MG63 (cell line): ENCODE results near the gene FAM114A1. TPM values are rescaled to one million over a fixed set of nuclear protein-coding genes. Genes with fewer than 3 reads are reported as not detected.
"Not testable (repeated sequence)": the region's sequence is repeated elsewhere in the genome, so short reads cannot be mapped to it uniquely, and the experiment has no call there.

Source experiments
- DNase-seq: peaks from one replicate; pipeline ENCODE4 v3.0.0-alpha.2; 2020
- H3K27me3 ChIP-seq: fragments of 250-450 bp; sonication (Bioruptor Pico); 2 replicates; pipeline ENCODE4 v1.5.1; 2020; ENCODE audit warnings: mild to moderate bottlenecking, moderate library complexity
- H3K36me3 ChIP-seq: fragments of 250-450 bp; sonication (Bioruptor Pico); 2 replicates; pipeline ENCODE4 v1.5.1; 2020; ENCODE audit warnings: mild to moderate bottlenecking, moderate library complexity
- H3K4me3 ChIP-seq: fragments of 250-450 bp; sonication (Bioruptor Pico); 2 replicates; pipeline ENCODE4 v1.5.1; 2020; ENCODE audit warnings: mild to moderate bottlenecking, moderate library complexity
- H3K9me3 ChIP-seq: fragments of 250-450 bp; sonication (Bioruptor Pico); 2 replicates; pipeline ENCODE4 v1.5.1; 2020; ENCODE audit warnings: mild to moderate bottlenecking, moderate library complexity
- total RNA-seq: library from RNA; depleted of rRNA; stranded (reverse); fragments of >200 nt; shearing (Covaris generic); gene quantifications from 2 replicates; pipeline ENCODE4 v1.2.3, GENCODE V29; 2014; ENCODE audit warnings: low replicate concordance

FAM114A1 gene
- total RNA-seq, 1 experiment from 2014 or later = 56.7 TPM

DNA sequence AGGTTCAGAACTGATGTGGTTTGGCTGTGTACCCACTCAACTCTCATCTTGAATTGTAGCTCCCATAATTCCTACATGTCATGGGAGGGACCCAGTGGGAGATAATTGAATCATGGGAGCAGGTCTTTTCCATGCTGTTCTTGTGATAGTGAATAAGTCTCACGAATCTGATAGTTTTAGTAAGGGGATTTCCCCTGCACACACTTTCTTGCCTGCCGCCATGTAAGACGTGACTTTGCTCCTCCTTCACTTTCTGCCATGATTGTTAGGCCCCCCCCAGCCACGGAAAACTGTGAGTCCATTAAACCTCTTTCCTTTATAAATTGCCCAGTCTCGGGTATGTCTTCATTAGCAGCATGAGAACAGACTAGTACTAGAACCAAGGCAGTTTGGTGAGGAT, 91.6 kb downstream of the FAM114A1 start:
- not testable (repeated sequence) for H3K4me3 ChIP-seq, H3K36me3 ChIP-seq, H3K9me3 ChIP-seq, H3K27me3 ChIP-seq, DNase-seq

- no peak for DNase-seq
- Histone ChIP-seq H3K9me3 (no peaks in the 10 kb centered on the region), H3K36me3 (no peaks in the 10 kb centered on the region), H3K4me3 (no peak overlapping the region), H3K27me3 (no peaks in the 10 kb centered on the region)
These were observed 97.6 kb downstream of the FAM114A1 start for GRCh38 chr4:38964942-38965775.

DNA sequence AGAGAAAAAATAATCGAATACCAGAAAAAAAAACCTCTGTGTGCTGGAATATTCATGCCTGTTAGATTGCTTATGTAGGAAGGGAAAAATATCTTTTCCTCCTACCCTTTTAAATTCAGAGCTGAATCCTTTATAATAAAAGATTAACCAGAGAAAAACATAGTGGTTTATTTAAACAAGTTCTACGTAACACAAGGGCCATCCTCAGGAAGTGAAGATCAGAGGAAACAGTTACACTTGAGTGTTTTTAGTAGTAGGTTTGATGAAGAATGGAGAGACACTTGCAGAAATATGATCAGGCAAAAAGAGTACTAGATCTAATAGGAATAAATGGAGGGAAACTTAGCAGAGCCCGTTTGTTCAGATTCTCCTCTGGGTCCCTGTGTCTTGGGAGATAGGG, 98.3 kb downstream of the FAM114A1 start:
- Histone ChIP-seq H3K9me3 (no peaks in the 10 kb centered on the region), H3K27me3 (no peaks in the 10 kb centered on the region), H3K4me3 (no peak overlapping the region), H3K36me3 (no peaks in the 10 kb centered on the region)
- no peak for DNase-seq

GRCh38 chr4:38967260-38968095, 99.9 kb downstream of the FAM114A1 start:
- DNase-seq = peak; percentile 54
- no peak overlapping the region for H3K4me3 ChIP-seq
- H3K36me3 ChIP-seq = no peaks in the 10 kb centered on the region
- no peaks in the 10 kb centered on the region for H3K9me3 ChIP-seq
- H3K27me3 ChIP-seq = no peaks in the 10 kb centered on the region

DNA sequence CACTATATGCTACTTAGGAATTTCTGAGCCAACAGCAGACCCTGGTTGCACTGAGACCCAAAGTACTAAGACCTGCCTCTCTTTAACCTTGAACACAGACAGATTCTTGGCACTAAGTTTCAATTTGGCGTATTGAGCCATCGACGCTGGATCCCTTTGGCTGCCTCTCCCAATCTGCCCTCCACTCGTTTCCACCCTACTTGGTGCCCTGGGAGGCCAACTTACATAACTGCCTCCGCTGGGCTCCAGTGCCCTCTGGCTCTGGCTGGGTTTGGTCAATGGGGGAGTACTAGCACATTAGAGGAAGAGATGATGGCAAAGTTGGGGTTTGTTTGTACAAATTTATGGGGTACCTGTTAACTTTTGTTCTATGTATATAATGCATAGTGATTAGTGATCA, 101.1 kb downstream of the FAM114A1 start:
- Histone ChIP-seq H3K9me3 (no peaks in the 10 kb centered on the region), H3K27me3 (no peaks in the 10 kb centered on the region), H3K4me3 (no peak overlapping the region), H3K36me3 (no peaks in the 10 kb centered on the region)
- DNase-seq = no peak

DNA sequence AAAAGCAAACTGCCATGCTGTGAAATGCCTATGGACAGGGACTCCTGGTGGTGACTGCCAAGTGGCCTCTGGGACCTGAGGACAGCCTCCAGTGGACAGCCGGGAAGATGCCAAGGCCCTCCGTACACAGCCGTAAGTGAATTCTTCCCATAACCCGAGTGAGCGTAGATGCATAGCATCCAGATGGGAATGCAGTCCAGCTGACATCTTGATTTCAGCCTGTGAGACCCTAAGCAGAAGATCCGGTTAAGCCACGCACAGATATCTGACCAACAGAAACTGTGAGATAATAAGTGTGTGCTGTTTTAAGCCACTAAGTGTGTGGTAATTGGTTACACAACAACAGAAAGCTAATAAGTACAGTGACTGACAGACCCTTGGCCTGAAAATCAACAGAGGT, 108.7 kb downstream of the FAM114A1 start:
- Histone ChIP-seq H3K9me3 (no peaks in the 10 kb centered on the region), H3K27me3 (no peaks in the 10 kb centered on the region), H3K4me3 (no peak overlapping the region), H3K36me3 (no peaks in the 10 kb centered on the region; the same call in 1 of the 2 replicates)
- DNase-seq = no peak

DNA sequence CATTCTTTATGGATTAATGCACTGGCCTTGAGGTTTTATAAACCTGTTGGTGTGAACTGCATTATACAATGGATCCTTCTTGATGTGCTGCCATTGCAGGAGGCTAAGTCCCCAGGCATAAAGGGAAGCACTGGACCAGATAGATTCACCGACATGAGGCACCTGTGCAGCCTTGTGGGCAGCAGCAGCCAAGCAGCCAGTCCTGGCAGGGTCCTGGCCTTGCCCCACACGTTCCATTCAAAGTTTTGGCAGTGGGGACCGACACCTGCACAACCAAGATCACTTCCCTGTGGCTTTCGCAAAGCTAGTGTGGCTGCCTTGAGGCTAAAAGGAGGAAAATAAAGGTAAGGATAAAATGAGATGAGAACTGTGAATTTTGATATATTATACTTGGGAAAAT, 111.5 kb downstream of the FAM114A1 start:
- no peaks in the 10 kb centered on the region for H3K27me3 ChIP-seq
- H3K4me3 ChIP-seq = no peak overlapping the region
- H3K9me3 ChIP-seq = no peaks in the 10 kb centered on the region
- DNase-seq = no peak
- no peaks in the 10 kb centered on the region; the same call in 1 of the 2 replicates for H3K36me3 ChIP-seq

DNA sequence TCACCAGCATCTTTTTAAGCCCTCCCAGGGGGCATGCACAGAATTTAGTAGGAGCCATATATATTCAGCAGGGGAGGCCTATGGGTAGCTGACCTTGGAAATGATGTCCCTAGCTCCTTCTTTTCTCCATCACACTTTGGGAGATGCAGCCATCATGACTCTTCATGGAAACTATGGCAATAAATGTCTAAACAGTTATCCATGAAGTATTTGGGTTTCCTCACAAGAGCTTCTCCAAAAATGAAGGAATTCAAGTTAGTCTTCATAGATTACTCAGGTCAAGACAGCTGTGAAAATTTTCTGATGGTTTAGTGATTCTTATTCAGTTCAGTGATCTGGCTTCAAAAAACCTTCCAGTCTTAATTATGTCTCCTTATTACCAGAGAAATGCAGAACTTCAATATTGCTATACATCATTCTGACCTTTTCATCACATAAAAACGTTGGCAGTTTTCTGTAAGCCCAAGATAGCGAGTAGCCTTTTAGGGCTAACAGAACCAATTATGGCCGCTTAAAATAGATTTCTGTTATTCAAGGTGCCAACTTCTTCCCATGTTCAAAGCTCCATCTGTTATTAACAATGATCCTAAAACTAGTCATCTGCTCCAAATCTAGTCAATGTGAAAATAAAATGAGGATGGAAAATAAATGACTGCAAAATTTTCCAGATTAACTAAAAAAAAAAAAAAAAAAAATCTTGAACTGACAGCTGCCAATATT, 112.1 kb downstream of the FAM114A1 start:
- H3K4me3 ChIP-seq = no peak overlapping the region
- H3K9me3 ChIP-seq = no peaks in the 10 kb centered on the region
- no peaks in the 10 kb centered on the region; the same call in 1 of the 2 replicates for H3K36me3 ChIP-seq
- no peaks in the 10 kb centered on the region for H3K27me3 ChIP-seq
- DNase-seq = no peak

- Histone ChIP-seq H3K36me3 (no peaks in the 10 kb centered on the region; the same call in 1 of the 2 replicates), H3K9me3 (no peaks in the 10 kb centered on the region), H3K4me3 (no peak overlapping the region), H3K27me3 (no peaks in the 10 kb centered on the region)
- DNase-seq = no peak
These were observed 113.5 kb downstream of the FAM114A1 start for GRCh38 chr4:38980903-38981676.

DNA sequence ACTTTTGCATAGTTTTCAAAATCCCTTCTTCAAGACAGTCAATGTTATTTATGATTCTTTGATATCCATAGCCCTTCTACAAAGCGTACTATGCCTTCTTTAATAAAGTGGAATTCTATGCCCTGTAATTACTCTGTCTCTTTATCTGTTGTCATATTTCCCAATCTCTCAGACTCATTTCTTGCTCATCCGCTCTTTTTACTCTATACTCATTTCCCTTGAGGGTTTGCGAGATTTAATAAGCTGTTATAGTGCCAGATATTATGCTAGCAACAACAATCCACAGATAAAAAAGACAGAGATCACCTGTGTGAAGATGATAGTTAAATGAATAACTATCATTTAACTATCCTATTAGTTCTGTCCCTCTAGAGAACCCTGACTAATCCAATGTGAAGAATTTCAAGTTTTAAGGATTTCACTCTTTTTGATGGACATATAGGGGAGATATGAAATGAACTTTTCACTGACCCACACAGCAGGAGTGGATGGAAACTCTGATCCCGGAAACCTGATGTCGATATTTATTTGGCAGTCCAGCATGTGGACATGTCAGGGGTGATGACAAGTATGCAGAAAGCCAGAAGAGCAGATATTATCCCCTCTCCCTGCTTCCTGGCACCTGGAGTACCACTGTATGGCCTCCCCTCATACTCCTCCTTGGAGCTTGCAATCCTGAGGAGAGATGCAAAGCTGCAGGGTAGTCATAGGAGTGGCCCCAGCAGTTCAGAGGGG, 114.9 kb downstream of the FAM114A1 start:
- no peak for DNase-seq
- Histone ChIP-seq H3K27me3 (no peaks in the 10 kb centered on the region), H3K36me3 (no peaks in the 10 kb centered on the region; the same call in 1 of the 2 replicates), H3K9me3 (no peaks in the 10 kb centered on the region), H3K4me3 (no peak overlapping the region)

DNA sequence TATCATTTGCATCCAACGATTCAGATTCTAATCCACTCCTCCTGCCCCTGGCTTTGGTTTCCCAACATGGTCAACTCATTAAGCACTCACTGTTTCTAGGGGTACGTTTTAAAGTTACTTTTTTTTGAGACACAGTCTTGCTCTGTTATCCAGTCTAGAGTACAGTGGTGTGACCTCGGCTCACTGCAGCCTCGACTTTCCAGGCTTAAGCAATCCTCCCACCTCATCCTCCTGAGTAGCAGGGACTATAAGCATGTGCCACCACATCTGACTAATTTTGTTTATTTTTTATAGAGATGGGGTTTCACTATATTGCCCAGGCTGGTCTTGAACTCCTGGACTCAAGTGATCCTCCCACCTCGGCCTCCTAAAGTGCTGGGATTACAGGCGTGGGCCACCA, 115.7 kb downstream of the FAM114A1 start:
- Histone ChIP-seq H3K4me3 (no peak overlapping the region), H3K27me3 (no peaks in the 10 kb centered on the region), H3K9me3 (no peaks in the 10 kb centered on the region), H3K36me3 (no peaks in the 10 kb centered on the region; the same call in 1 of the 2 replicates)
- DNase-seq = no peak

GRCh38 chr4:38983787-38984598, 116.4 kb downstream of the FAM114A1 start:
- H3K36me3 ChIP-seq = no peaks in the 10 kb centered on the region; the same call in 1 of the 2 replicates
- no peak overlapping the region for H3K4me3 ChIP-seq
- no peak for DNase-seq
- no peaks in the 10 kb centered on the region for H3K27me3 ChIP-seq
- H3K9me3 ChIP-seq = no peaks in the 10 kb centered on the region

DNA sequence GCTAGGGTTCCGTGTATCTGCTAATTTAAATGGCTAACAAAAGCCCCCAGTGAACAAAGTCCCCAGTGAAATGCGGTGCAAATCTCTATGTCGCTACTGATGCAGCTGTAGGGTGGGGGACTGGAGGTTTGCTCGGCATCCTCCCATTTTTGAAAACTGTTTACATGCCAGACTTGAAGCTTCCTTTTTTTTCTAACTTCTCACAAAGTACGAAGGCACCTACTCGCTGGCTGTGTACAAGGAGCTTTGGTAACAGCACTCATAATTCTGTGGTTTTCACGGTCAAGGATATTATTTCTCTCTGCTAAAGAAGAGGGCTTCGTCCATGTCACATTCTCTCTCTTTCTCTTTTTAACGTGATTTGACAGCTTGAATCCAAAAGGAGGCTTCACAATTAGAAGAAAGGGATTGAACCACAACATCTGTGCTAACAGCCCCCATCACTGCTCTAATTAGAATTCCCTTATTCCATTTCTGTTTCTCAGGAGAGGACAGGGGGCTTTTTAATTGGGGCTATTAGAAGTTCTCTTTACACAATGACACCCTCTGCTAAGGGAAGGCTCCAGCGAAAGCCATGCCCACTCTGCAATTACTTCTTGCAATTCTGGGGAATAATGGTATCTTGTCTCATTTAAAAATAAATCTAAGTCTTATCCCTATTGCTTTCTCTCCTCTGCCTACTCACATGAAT, 117.9 kb downstream of the FAM114A1 start:
- no peak for DNase-seq
- no peaks in the 10 kb centered on the region for H3K9me3 ChIP-seq
- no peaks in the 10 kb centered on the region; the same call in 1 of the 2 replicates for H3K36me3 ChIP-seq
- 0 out of 2 replicates have a peak overlapping the region, but pooled peaks have one; percentile 13 for H3K4me3 ChIP-seq
- H3K27me3 ChIP-seq = no peaks in the 10 kb centered on the region

DNA sequence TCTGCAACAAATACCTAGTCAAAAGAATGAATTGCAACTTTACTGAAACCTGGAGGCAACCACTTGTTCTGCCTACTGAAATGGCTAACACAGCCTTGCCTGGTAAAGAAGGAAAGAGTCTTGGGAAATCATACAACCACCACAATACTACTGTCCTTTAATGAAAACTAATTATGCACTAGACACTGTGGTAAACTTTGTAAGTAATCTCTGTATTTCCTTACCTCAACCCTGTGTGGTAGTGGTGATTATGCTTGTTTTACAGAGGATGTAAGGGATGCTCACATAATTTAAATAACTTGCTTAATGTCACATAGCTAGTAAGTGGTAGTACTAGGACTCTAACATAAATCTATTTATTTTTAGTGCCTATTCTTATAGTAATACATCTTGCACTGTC, 119.9 kb downstream of the FAM114A1 start:
- no peak overlapping the region for H3K4me3 ChIP-seq
- DNase-seq = no peak

More for the DNA sequence above, 119.9 kb downstream of the FAM114A1 start:
- Histone ChIP-seq H3K9me3 (no peaks in the 10 kb centered on the region), H3K27me3 (no peaks in the 10 kb centered on the region), H3K36me3 (no peaks in the 10 kb centered on the region)
